ENCODE data around the gene CLIC1.
A peak's percentile ranks its signal among the peaks of the same experiment; 100 is the strongest.
"Not testable (repeated sequence)": the region's sequence is repeated elsewhere in the genome, so short reads cannot be mapped to it uniquely, and the experiment has no call there.

The CLIC1 gene

DNA sequence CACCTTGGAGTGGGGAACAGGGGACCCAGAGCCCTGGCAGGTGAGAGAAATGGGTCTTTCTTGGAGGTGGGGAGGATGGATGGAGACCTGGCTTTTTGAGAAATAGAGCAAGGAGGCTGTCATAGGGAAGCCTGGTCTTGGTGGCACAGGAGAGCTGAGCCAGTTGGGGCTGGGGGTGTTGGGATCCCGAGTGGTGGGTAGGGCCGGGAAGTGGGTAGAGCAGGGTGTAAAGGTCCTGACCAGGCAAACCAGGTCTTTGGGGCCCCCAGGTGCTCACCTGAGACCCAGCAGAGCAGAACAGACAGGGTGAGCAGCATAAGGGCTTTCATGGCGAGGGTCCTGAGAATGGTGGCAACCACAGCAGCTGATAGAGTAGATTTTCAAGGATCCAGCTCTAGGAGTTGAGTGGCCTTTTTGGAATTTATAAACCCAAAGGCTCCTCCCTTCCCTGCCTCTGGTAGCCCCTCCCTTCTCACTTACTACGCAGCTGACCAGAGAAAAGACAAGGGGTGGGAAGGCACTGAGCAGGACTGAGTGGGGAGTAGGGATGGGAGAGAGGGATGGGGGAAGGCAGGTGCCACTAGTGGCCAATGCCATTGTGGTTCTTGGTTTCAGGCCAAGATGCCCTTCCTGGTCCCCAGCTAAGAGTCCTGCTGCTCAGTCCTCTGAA lies 14.8 kb downstream of the CLIC1 start, which contains the start of gene LY6G6C:
TSS of gene LY6G6C (minus strand) at position 396 of the 670 bp plus-strand sequence. CDS start at position 329, 67 bp downstream.
- DNase-seq, result no peak

DNA sequence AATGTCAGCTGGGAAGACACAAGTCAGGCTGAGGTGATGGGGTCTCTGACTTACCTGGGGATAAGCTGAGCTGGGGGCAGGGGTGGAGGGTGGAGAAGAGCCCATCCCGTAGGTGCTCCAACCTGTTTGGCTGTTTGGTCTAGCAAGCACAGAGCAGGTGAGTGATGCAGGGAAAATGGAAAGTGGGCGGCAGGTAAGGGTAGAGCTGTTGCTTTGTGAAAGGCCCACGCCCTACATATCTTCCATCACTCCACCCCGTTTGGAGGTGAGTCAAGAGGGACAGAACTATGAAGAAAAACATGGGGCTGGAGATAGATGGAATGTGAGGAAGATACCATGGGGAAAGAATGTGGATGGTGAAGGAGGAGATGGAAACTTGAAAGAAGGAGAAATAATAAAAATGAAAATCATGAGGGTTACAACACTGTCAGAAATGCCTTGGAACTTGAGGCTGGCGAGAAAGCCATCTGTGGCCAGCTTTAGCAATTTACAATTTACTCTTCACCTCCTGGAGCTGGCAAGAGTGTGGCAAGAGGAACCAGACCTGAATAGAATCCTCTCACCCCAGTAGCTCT lies 16.0 kb downstream of the CLIC1 start:
- no peak for DNase-seq

DNA sequence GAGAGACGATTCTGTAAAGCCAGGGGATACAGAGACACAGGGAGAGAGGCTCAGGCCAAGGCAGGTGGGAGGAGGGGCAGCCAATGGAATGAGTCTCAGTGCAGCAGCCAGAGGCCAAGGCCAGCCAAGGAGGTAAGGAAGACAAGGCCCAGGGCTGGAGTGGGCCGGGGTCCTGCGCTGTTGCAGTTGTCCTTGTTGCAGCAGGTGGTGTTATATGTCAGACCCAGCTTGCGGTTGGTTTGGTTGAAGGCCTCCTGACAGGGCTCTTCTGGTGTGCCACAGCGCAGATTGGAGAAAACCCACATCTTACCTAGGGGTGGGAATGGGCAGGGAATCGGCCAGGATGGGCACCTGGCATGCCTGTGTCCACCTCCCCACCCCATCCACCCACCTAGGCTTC lies 17.3 kb downstream of the CLIC1 start:
- DNase-seq, result no peak

DNA sequence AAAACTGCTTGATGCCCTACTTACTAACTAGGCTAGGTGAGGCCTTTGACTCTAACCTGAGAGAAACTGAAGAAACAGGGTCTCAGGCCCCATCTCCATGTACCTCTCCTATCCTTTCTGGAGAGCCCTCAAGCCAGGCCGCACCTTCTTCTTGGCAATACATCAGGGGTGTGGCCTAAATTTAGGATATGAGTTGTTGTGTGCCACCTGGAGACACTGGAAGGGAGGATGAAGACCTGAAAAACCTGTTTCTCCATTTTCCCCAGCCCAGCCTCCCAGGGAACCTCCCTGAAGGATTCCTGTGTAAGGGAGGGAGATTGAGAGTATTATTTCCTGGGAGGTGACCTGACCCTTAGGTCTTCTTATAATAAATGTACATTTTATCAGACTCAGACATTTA lies 18.1 kb downstream of the CLIC1 start:
- DNase-seq, result no peak

DNA sequence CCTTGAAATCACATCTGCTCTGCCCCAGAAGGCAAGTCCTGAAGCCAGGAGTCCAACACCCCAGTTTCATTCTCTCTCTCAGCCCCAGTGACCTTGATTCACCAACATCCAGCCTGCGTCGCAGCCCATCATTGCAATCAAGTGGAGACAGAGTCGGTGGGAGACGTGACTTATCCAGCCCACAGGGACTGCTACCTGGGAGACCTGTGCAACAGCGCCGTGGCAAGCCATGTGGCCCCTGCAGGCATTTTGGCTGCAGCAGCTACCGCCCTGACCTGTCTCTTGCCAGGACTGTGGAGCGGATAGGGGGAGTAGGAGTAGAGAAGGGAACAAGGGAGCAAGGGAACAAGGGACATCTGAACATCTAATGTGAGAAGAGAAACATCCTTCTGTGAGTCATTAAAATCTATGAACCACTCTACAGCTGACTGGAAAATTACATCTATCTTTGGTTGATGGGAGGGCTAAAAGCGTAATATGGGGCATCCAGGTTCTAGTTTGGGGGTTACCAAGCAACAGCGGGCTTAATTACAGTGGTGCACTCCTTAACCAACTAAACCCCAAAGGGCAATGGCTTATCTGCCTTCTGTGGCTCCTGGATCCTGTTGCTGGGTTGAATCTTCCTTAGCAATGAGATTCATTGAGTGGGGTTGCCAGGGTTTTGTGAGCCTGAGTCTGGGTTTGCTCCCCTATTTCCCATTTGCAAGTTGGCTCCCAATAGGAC lies 18.7 kb downstream of the CLIC1 start:
- no peak for DNase-seq

DNA sequence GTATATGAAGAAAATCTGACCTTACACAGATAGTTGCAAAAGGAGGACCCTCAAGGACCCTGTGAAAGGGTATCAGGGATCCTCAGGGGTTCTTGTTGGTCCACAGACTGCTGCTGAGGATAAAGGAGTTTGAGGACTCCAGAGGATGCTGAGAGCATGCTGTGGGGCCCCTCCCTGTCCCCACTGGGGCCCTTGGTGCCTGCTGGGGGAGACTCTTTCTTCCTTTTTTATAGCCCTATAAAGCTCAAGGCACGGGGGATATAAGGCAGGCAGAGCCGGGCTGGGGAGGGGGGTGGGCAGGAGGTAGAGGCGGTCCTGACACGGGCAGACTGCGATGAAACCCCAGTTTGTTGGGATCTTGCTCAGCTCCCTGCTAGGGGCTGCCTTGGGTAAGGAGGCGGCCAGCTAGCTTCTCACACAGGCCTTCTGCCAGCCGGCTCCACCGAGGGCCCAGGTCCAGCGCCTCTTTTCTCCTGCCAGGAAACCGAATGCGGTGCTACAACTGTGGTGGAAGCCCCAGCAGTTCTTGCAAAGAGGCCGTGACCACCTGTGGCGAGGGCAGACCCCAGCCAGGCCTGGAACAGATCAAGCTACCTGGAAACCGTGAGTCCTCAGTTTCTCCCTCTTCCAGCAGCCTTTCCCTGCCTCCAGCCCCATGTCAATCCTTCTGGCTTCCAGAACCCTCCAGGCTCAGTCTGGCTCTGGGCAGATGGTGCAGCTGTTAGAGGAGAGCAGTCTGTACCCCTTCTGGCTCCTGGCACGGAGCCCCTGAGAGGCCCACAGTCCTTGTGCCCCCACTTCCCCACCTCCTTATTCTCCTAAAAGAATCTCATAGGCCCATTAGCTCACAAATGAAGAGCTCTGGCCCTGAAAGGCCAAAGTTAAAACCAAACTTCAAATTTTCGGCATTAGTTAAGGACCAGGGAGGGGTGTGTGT lies 21.0 kb downstream of the CLIC1 start, which contains the start of gene LY6G6D:
TSS of gene LY6G6D (plus strand) at position 327 of the 937 bp plus-strand sequence. CDS start at position 335, 8 bp downstream.
- DNase-seq, result no peak

DNA sequence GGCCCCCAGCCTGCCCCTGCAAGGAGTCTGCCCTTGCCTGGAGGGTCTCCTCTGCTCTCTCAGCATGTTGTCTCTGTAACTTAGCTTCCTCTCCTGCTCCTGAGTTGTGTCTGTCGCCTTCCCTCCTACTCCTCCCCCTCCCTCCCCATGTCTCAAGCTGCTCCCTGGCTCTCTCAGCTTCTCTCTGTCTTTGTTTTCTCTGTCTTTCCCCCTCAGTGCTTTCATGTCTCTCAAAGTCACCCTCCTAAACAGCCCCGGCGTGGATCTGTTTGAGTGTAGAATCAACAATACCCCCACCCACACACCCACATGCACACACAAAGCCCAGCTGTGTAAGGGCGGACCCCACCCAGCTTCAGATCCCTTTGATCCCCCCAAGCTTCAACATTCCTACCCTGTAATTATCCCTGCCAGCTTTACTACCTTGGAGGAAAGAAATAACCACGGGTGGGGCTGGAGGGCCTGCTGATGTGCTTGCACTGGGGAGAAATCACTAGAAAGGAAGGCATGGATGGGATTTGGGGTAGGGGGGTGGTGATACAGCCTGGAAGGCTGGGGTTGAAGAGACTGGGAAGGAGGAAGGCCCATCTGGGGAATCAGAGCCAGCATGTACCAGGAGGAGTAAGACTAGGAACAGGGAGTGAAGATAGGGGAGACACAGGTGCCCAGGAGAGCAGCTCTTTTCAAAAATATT lies 22.2 kb downstream of the CLIC1 start:
- DNase-seq, result no peak

DNA sequence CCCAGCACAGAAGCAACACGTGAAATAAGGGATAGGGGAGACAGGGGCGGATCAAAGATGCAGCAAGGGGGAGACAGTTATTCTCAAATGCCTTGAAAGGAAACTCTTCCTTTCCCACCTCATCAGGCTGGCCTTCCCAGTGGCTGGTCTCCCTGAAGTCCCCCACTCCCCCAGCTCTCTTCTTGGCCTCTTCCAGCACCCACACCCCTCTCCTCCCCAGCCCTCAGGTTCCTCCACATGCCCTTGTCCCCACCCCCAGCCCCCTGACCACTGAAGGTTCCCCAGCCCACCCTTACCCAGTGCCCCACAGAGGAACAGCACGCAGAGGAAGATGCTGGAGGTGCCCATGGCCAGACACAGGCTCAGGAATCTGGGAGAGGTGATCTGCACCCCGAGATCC lies 22.9 kb downstream of the CLIC1 start:
- DNase-seq, result no peak

DNA sequence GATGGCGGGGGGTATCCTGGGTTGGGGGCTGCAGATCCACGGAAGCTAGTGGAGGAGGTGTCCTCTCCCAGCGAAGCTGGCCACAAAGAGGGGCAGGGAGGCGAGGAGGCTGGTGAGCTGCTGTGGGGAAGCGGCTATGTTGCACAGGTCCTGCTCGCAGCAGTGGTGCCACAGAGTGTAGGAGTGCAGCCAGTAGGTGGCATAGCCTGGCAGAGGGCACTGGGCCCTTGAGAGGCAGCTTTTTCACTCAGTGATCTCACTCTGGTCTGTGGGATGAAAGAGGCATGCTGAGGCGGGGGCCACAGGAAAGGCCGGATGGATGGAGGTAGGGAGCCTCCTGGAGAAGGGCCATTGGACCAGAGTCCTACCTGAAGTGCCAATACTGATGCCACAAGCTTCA lies 24.0 kb downstream of the CLIC1 start:
- DNase-seq, result peak; percentile 76

DNA sequence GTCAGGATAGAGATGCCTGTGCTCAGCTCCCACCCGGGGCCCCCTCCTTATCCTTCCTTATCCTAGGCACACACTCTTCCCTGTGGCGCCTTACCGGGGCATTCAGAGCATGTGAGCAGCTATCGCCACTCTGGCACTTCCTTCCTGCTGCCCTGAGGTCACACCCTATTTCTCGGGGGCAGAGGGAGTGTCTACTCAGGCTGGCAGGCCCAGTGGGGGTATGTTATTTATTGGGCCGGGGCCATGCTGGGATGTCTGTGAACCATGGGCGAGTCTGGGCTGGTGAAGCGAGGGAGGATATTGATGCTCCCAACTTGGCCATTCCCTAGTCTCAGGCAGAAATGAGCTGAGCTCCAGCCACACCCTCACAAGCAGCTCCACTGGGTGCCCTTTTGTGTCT lies 25.1 kb downstream of the CLIC1 start:
- peak; percentile 92 for DNase-seq

DNA sequence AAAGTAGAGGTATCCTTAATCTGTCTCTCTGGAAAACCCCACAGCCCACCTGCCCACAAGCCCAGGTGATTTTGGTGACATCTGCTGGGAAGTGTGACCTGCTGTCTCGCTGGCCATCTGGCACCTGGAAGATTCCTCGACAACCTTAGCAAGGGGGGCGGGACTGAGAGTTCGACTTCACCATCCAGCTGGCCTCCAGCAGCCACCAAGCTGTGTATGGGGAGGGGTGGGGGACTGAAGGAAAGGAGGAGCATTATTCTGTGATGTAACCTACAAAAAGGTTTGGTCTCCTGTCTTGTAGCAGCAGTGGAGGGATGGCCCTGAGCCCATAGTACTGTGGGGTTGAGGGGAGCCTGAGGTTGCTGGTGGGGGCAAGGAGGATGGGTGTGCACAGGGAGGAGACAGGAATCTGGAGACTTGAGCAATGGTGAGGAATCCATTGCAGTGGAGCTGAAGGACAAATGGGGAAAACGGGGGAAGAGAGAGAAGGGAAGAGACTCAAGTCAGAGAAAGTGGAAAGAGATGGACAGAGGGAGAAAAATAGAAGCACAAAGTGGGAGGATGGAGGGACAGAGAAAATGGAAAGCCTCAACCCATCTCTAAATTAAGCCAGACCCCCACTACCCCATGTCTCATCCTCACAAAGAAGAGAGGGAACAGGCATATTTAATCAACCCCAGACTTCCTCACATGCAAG lies 25.7 kb downstream of the CLIC1 start:
- peak; percentile 43 for DNase-seq

DNA sequence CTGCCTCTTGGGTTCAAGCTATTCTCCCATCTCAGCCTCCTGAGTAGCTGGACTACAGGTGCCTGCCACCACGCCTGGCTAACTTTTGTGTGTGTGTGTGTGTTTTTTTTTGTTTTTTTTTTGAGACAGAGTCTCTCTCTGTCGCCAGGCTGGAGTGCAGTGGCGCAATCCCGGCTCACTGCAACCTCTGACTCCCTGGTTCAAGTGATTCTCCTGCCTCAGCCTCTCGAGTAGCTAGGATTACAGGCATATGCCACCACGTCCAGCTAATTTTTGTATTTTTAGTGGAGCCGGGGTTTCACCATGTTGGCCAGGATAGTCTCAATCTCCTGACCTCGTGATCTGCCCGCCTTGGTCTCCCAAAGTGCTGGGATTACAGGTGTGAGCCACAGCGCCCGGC lies 27.2 kb downstream of the CLIC1 start:
- DNase-seq, result not testable (repeated sequence)

DNA sequence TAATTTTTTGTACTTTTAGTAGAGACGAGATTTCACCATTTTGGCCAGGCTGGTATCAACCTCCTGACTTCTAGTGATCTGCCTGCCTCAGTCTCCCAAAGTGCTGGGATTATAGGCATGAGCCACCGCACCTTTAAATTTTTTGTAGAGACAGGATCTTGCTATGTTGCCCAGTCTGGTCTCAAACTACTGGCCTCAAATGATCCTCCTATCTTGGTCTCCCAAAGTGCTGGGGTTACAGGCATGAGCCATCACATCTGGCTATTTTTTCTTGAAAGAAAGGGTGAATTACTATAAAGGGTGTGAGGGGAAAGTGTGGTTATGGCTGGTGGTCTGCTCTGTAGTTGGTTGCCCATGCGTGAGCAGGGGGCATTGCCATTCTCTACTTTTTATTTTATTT lies 28.1 kb downstream of the CLIC1 start:
- no peak for DNase-seq

DNA sequence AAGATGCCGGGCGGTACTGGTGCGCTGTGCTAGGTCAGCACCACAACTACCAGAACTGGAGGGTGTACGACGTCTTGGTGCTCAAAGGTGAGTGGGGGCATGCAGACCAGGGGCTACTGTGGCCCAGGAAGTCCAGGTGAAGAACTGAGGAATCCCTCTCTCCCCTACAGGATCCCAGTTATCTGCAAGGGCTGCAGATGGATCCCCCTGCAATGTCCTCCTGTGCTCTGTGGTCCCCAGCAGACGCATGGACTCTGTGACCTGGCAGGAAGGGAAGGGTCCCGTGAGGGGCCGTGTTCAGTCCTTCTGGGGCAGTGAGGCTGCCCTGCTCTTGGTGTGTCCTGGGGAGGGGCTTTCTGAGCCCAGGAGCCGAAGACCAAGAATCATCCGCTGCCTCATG lies 28.6 kb downstream of the CLIC1 start:
- DNase-seq, result no peak

DNA sequence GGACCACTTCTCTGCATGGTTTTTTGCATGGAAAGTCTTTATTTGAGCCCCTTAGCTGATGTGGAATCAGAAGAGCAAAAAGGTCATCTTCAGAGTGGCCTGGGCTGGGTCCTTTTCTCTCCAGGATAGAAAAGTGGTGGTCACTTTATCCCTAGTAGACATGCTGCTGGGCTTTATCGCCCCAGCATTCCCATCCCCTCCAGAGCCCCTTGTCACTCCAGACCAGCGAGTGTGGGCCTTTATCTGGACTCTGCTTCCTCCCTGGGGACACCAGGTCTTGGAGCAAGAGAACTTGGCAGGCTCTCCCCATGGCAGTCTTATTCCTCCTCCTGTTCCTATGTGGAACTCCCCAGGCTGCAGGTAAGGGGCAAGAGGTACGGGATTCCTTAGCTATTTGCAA lies 29.7 kb downstream of the CLIC1 start, which contains the start of gene LY6G6F:
TSS of gene LY6G6F (plus strand) at position 268 of the 400 bp plus-strand sequence. CDS start at position 309, 41 bp downstream.
- DNase-seq, result no peak

DNA sequence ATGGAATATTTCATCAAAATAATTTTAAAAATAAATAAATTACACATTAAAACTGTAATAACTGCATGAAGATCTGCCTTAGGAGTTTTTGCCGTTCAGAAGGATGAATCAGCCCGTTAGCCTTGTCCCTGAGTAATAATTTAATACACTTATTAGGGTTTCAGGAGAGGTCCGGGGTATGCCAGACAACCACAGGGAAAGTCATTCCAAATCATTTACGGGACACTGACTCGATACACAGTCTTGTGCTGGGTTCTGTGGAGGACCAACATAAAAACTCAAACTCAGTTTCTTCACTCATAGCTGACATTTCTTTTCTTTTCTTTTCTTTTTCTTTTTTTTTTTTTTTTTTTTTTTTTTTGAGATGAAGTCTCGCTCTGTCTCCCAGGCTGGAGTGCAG lies 30.4 kb downstream of the CLIC1 start:
- no peak for DNase-seq

DNA sequence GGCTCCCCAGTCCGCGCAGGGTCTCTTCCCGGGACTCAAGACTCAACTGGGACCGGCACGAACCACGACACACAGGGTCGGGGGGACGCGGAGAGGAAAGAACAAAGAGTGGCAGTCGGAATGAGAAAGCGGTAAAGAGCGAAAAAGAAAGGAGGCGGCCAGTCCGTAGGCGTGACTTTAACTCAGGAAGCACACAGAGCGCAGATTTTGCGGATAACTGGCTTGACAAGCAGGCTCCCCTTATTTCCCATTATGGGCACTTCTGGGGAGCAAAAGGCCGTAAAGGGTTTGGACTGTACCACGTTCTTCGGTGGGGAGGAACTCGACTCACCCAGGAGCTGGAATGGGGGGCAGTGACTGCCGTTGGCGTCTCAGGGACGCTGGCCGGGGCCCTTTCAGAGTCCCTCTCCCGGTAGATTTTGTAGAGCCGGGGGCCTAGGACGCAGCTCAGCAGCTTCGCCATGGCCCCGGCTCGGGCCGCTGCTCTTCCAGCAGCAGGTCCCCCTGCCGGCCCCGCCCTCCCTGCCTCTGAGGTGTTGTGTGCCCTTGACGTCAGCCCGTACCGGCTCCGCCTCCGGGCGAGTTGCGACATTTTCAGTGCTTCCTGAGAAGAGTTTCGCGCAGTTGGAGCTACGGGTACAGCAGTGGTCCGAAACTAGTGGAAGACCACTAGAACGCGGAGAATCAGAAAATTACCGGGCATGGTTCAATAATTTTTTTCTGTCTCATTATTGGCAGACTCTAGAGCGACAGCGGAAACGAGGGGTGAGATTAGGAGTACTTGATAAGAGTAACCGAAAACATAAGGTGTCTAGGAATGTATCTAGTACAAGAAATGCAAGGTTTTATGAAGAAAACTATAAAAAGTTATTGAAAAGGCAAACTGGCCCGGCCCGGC lies 33.3 kb downstream of the CLIC1 start, which contains the start of gene ABHD16A:
TSS of gene ABHD16A (minus strand) at position 506 of the 898 bp plus-strand sequence. CDS start at position 463, 43 bp downstream.
- DNase-seq, result peak; percentile 99

DNA sequence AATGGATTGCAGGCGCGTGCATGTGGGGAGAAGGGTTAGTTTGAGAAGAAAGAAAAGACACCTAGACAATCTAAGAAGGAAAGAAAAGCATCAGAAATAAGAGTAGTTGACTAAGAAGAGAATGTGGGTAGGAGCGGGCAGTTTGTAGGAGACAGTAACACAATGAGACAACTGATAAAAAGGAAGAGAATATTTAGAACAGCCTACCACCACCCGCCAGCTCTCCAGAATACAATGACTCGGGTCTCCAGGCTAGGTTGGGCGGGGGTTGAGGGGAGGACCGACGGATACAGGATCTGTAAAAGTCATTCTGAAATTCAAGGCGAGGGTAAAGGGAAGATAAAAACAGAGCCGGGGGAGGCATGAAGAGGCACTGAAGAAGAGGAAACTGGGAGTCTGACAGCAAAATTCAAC lies 33.9 kb downstream of the CLIC1 start:
- no peak for DNase-seq

DNA sequence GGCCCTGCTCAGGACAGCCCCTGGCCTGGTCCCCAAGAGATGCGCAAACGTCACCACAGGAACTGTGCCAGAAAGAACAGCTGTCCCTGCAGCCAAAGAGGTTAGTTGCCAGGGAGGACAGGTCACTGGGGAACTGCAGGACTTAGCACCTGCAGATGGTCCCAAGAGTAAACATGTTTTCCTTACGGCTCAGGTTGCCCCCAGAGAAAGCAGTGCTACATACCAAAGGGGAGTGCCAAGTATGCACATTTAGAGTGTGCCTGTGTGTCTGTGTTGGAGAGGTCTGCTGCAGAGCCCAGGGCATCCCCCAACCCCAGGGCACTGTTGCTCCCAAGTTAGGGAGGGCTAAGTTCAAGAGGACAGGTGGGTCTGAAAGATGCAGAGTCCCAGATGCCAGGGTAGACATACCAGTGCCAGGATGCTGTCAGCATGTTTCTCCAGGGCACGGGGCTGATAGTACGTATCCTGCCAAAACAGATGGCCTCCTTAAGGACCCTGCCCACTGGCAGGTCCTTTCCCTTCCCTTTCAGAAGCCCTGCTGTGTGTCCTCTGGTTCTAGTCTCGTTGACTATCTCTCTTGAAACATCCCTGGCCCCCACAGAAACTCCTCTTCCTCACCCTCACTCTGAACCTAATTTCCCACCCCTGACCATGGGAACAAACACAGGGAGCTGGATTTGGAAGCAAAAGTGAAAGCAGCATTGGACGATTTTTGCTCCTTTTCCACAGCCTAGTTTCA lies 34.5 kb downstream of the CLIC1 start:
- DNase-seq, result peak; percentile 56
